Measurements from ENCODE around the gene TP53BP2.
A peak's percentile ranks its signal among the peaks of the same experiment; 100 is the strongest.
"Not testable (repeated sequence)": the region's sequence is repeated elsewhere in the genome, so short reads cannot be mapped to it uniquely, and the experiment has no call there.

TP53BP2 gene

DNA sequence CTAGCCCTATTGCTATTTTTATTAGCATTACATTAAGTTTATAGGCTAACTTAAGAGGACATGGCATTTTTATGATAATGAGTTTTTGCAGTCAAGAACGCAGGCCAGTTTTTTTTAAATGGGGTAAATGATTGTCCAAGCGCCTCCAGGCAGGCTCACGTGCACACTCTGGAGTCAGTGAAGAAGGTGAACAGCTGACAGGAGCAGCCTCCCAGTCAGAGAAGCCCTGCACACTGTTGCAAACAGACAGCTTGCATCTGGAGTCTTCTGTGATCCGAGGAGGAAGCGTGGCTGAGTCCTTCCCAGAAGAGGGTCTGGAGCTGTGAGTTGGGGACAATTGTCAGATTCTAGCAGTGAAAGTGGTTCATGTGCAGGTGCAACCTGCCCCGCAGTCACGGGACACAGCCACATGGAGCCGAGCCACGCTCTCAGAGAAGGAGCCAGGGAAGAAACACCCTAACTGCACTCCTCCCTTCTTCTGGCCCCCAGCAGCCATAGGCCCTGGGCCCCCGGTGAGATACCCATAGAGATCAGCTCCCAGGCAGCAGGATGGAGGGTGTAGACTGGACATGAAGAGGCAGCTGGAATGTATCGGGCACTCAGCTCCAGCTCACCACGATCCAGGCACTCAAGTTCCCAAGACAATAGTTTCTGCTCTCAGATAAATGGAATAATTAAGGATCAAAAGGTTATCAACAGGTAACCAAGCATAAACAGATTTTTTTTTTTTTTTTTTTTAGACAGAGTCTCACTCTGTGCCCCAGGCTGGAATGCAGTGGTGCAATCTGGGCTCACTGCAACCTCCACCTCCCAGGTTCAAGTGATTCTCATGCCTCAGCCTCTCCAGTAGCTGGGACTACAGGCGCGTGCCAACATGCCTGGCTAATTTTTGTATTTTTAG is 107.0 kb downstream of the TP53BP2 start:
- DNase-seq: no peak

DNA sequence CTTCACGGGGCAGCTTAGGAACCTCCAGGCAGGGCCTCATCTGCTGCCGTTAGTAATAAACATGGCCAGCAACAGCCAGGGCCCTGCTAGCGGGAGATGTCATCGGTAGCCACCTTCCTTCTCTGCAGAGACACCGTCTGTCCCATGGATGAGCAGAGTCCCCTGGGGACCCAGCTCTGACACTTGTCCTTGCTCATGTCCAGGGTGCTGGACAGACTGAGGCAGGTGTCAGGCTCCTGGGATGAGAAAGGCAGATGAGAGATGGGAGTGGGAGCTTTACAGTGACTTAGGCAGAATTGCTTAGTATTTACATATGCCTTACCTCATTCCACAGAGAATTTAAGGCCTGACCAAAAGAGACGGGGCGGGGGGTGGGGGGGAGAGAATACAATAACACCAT is 108.4 kb downstream of the TP53BP2 start:
- no peak for DNase-seq

DNA sequence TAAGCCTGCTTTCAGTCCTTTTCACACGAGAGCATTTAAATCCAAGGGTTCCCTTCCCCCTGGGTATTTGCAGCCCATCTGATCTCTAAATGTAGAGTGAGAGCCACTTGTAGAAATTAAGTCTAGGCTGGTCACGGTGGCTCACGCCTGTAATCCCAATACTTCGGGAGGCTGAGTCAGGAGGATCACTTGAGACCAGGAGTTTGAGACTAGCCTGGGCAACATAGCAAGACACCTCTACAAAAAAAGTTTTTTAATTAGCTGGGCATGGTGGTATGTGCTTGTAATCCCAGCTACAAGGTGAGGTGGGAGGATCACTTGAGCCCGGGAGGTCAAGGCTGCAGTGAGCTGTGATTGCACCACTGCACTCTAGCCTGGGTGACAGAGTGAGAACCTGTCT is 109.1 kb downstream of the TP53BP2 start:
- DNase-seq: not testable (repeated sequence)

DNA sequence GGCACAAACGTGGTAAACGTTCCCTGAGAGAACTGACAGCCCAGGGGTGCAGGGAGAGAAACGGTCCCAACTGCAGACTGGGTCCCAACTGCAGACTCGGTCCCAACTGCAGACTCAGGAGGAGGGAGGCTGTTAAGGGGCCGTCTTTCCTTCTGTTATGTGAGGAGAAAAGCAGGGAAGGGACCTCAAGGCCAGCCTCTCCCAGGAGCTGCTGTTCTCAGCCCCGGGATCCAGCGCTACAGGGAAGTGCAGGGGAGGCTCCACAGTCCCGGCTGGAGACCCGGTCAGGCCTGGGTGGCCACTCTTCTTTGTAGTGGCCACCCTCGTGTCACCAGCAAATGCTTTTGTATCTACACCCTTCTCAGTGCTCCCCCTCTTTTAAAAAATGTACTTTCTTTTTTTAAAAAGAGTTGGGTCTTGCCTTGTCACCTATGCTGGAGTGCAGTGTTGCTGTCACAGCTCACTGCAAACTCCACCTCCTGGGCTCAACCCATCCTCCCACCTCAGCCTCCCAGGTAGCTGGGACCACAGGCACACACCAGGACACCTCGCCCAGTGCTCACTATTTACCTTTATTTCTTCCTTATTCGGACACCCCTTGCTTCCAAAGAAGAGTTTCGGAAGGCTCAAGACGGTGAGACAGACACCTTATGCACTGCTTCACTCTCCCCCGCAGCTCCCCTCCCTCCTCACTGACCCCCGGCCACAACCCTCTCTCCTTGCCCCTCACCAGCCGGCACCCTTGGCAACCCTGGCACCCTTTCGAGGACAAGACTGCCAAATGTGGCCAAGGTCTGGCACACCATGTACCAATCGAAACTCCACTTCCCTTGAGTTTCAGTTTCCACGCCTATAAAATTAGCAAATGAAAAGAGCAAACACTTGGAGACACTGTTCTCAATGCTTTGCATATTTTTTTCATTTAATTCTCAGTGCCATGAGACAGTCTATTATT is 111.6 kb downstream of the TP53BP2 start:
- DNase-seq: no peak

DNA sequence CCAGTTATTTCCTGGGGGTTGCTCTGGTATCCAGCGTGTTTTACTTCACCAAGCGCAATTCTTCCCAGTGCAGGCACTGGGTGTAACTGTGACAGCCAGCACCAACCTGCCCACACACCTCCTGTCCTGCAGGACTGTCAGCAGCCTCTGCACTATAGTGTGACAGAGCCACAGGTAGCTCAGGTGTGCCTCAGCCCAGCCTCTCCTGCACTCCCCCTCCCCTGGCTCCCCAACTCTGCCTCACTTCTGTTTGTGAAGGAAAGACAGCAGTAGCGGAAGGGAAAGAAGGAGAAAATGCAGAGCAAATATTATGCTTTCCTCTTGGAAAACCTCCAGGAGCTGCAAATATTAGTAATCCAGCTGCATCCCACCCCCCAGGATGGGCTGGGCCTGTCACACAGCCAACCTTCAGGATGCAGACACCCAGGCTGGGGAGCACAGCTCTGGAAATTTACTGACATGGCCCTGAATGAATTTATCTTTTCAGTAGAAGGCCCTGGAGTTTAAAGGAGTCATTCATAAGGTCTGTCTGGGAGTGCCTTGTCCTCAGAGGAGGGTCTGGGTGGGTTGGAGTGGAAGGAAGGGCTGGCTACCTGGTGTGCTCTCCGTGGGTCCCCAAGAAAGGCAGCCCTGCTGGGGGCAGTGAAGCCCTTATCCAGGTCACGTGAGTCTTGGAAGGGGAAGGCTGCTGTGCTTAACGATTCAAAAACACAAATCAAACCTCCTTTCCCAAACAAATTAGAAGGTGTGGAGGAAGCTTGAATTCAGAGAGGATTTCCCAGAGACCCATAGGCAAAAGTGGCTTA is 112.6 kb downstream of the TP53BP2 start:
- DNase-seq: no peak

DNA sequence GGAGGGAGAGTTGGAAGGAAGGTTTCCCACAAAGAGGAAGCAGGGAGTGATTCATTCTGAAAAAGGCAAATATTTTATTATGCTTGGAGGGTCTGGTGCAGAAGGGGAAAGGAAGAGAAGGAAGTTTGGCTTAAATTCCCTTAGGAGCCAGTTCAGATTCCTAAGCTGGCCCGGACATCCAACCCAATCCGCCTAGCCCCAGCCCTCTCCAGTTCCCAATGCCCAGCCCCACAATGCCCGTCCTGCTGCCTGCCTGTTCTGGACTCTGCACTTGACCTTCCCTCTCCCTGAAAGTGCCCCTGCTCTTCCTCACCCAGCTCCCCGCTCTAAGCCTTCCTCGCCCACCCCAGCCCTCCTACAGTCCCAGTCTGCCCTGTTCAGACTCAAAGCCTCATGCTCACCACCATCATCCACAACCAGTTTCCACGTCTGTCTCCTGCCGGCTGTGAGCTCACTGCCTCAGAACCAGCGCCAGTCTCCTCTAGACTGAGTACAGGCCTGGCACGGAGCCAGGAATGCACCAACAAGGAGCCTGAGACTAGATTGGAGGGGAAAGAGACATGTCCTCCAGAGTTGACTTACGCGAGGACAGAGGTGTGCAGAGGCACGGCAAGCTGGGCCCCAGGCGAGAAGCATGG is 114.5 kb downstream of the TP53BP2 start:
- peak; percentile 52 to 68 (median 66) for DNase-seq

DNA sequence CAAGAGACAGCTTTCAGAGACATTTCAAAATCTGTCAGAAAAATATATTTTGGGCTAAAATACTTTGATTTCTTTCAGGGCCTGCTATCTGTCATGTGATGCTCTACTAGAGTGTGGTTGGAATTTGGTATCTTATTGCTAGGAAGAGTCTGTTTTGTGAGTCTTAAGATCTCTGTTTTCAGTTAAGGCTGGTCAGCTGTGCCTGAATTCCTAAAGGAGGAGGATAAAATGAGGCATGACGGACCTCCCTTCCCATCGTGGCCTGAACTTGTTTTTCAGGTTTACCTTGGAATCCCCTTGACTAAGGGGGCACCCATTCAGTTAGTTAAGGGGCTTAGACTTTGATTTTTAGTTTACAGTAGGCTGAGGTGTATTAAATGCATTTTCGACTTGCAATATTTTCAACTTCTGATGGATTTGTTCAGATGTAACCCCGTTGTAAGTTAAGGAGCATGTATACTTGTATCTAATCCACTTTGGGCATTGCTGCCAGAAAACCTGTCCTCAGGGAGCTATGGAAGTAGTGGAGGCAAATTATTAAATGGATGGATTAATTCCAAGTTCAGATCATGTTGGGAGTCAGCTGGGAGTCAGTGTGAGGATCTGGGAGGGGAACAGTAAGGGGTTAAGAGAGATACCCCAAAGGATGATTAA is 115.1 kb downstream of the TP53BP2 start:
- DNase-seq: no peak

DNA sequence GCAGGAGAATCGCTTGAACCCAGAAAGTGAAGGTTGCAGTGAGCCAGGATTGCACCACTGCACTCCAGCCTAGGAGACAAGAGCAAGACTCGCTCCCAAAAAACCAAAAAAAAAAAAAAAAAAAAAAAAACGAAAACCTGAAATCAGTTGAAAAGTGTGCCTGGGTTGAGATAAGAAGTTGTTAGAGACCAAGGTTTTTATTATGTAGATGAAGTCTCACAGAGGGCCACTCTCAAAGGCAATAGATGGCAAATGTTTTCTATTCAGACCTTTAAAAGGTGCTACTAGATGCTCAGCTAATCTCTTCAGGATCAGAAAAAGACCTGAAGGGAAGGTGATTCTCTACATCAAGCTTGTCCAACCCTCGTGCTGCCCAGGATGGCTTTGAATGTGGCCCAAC is 115.8 kb downstream of the TP53BP2 start:
- no peak for DNase-seq

All from suppressor macrophage treated with lipopolysaccharide for 1 hour (primary cell).